Measurements from ENCODE around the gene GPR89B.
"Not testable (repeated sequence)": the region's sequence is repeated elsewhere in the genome, so short reads cannot be mapped to it uniquely, and the experiment has no call there.

Gene GPR89B

GRCh38 chr1:147912553-147912952 lies 15.7 kb upstream of the GPR89B start:
- ATAC-seq (ENCODE audit: low read depth) (no peak), DNase-seq (ENCODE audit: low spot score in 2 of 2) (no peak)
- H3K27me3 Mint-ChIP-seq, result peaks cover 13% of the 10 kb centered on the region
- no peak overlapping the region for H3K4me3 Mint-ChIP-seq
- no peaks in the 10 kb centered on the region for H3K4me1 Mint-ChIP-seq
- no peaks in the 10 kb centered on the region for H3K9me3 Mint-ChIP-seq
- H3K27ac Mint-ChIP-seq, result no peak overlapping the region
- no peaks in the 10 kb centered on the region for H3K36me3 Mint-ChIP-seq

DNA sequence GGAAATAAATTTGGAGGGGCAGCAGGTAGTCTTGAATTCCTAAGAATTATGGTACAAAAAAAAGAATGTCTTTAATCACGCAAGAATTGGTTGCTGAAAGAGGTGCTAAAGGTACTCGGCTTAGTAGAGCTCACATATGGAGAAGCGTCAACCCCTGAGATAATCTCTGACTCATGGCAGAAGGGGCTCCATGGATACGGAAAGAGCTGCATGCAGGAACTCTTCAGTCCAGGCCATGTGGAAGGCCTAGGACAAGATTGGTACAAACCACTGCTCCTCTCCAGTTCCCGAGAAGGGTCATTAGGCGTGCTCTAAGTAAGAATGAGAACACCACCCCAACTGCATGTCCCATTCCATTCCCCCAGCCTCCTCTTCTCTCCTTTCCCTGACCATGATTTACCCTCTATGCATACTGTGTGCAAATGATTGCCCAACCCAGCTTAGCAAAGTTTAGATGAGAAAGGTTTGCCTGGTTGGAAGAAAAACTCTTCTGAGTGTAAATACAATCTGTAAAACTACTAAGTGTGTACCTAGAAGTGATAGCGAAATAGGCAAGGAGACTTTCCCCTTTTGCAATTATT lies 14.8 kb upstream of the GPR89B start:
- Mint-ChIP-seq H3K4me3 (no peak overlapping the region), H3K9me3 (no peaks in the 10 kb centered on the region), H3K27ac (no peak overlapping the region), H3K36me3 (no peaks in the 10 kb centered on the region), H3K27me3 (peaks cover 13% of the 10 kb centered on the region), H3K4me1 (no peaks in the 10 kb centered on the region)
- ATAC-seq (ENCODE audit: low read depth), result no peak
- DNase-seq (ENCODE audit: low spot score in 2 of 2), result no peak

DNA sequence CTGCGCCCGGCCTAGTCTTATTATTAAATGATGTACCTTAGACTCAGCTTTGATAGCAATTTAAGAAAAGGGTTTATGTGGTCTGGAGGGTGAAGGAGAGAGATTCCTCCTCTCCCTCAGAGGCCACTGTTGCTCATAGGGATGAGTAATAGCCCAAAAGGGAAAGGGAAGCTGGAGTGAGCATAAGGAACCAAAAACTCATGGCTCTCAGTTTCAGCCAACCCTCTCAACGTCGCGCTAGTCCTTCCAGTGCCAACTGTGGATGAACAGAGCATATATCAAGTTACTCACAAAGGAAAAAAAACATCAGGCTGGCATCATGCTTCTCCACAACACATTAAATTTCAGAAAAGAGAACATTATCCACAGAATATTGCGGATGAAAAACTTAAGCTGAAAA lies 8.3 kb upstream of the GPR89B start:
- Mint-ChIP-seq H3K4me3 (no peak overlapping the region), H3K27me3 (peaks cover 10% of the 10 kb centered on the region), H3K27ac (no peak overlapping the region), H3K4me1 (no peaks in the 10 kb centered on the region), H3K9me3 (no peaks in the 10 kb centered on the region), H3K36me3 (no peaks in the 10 kb centered on the region)
- DNase-seq (ENCODE audit: low spot score in 2 of 2), result no peak
- no peak for ATAC-seq (ENCODE audit: low read depth)

DNA sequence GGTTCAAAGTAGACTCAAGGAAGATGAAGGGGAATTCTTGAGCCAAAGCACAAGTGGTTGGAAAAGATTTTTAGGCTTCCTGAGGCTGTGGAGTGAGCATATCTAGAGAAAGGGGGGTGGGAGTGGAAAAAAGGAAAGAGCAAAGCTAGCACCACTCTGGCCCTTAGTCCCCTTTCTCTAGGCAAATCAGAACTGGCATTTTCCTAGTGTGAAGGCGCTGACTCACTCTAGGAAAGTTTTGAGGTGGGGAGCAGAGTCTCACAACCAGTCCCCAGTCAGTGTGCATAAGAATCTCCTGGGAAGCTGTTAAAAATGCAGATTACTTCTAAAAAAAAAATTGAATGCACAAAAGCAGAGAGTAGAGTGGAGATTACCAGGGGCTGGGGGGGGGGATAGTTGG lies 3.4 kb upstream of the GPR89B start:
- Mint-ChIP-seq H3K9me3 (no peaks in the 10 kb centered on the region), H3K4me3 (no peak overlapping the region), H3K27ac (no peak overlapping the region), H3K4me1 (no peaks in the 10 kb centered on the region), H3K36me3 (no peaks in the 10 kb centered on the region), H3K27me3 (no peaks in the 10 kb centered on the region)
- DNase-seq (ENCODE audit: low spot score in 2 of 2) (no peak), ATAC-seq (ENCODE audit: low read depth) (no peak)

DNA sequence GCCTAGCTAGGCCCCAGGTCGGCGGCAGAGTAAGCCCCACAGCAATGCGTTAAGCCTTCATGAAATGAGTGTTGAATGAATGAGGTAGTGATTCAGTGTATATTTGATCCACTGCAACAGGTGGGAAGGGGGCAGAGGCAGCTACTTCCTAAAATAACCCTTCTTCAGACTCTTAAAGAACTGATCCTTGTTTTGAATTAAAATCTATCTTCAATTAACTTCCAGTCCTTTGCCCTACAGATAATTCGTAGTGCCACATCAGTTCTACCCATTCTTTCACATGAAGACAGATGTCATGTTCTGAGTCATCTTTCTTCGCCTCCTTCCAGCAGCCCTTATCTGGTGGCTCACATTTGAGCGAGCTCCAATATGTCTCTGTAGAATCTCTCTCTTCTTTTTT lies 1.0 kb upstream of the GPR89B start:
- not testable (repeated sequence) for DNase-seq (ENCODE audit: low spot score in 2 of 2); H3K27ac Mint-ChIP-seq; H3K9me3 Mint-ChIP-seq; H3K27me3 Mint-ChIP-seq; H3K4me3 Mint-ChIP-seq; H3K36me3 Mint-ChIP-seq; ATAC-seq (ENCODE audit: low read depth)
- H3K4me1 Mint-ChIP-seq, result peaks cover 17% of the 10 kb centered on the region

GRCh38 chr1:147927689-147928088 lies 531 bp upstream of the GPR89B start:
- H3K4me3 Mint-ChIP-seq; DNase-seq (ENCODE audit: low spot score in 2 of 2); ATAC-seq (ENCODE audit: low read depth); H3K27ac Mint-ChIP-seq; H3K27me3 Mint-ChIP-seq; H3K36me3 Mint-ChIP-seq; H3K9me3 Mint-ChIP-seq: not testable (repeated sequence)
- peaks cover 20% of the 10 kb centered on the region for H3K4me1 Mint-ChIP-seq

- H3K4me3 Mint-ChIP-seq; H3K36me3 Mint-ChIP-seq; H3K27me3 Mint-ChIP-seq; H3K27ac Mint-ChIP-seq; DNase-seq (ENCODE audit: low spot score in 2 of 2); ATAC-seq (ENCODE audit: low read depth); H3K9me3 Mint-ChIP-seq: not testable (repeated sequence)
- H3K4me1 Mint-ChIP-seq, result peaks cover 24% of the 10 kb centered on the region
These were observed 2.9 kb downstream of the GPR89B start for GRCh38 chr1:147931137-147931536.

DNA sequence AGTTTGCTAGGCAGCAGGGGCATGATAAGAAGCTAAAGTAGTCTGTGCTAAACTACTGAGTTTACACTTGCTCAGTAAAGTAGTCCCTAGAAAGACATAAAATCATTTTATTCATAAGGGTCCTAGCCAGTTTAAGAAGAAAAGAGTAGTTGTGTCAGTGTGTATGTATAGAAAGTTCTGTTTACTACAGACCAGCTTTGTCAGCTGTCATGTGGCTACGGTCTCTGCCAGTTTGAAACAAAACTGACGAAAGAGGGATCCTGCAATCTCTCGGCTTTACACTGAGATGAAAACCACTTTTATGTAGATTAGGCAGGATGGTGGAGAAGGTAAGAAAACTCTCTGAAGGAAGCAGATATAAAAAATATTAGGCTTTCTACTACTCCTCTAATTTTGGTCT lies 7.1 kb downstream of the GPR89B start:
- H3K4me3 Mint-ChIP-seq; DNase-seq (ENCODE audit: low spot score in 2 of 2); H3K27me3 Mint-ChIP-seq; H3K9me3 Mint-ChIP-seq; H3K27ac Mint-ChIP-seq; ATAC-seq (ENCODE audit: low read depth): not testable (repeated sequence)
- Mint-ChIP-seq H3K36me3 (peaks cover 11% of the 10 kb centered on the region), H3K4me1 (peaks cover 22% of the 10 kb centered on the region)

DNA sequence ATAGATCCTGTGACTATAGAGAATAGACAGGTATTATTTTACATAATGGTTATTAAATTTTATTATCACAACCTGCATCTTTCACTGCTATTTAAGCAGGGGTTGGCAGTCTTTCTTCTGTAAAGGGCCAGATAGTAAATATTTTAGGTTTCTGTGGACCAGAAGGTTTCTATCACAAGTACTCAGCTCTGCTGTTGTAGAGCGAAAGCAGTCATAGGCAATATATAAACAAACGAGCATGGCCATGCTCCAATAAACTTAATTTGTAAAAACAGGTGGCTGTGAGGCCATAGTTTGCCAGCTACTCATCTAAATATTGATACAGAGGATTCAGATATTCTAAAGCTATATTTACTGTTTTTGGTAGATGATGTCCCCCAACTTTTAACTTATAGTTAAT lies 12.2 kb downstream of the GPR89B start:
- H3K36me3 Mint-ChIP-seq; H3K27ac Mint-ChIP-seq; H3K4me1 Mint-ChIP-seq; ATAC-seq (ENCODE audit: low read depth); H3K9me3 Mint-ChIP-seq; H3K4me3 Mint-ChIP-seq; DNase-seq (ENCODE audit: low spot score in 2 of 2); H3K27me3 Mint-ChIP-seq: not testable (repeated sequence)

DNA sequence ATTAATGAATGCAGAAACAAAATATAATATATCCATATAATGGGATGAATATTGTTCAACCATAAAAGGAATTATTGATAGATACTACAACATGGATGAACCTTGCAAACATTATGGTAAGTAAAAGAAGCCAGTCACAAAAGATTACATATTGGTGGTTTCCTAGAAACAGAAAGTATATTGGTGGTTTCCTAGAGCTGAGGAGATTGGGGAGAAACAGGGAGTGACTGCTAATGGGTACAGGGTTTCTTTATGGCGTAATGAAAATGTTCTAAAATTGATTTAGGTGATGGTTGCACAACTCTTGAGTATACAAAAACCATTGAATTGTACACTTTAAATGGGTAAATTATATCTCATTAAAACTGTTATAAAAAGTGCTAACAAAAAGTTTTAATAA lies 14.3 kb downstream of the GPR89B start:
- not testable (repeated sequence) for H3K27me3 Mint-ChIP-seq; H3K4me1 Mint-ChIP-seq; DNase-seq (ENCODE audit: low spot score in 2 of 2); H3K36me3 Mint-ChIP-seq; H3K9me3 Mint-ChIP-seq; ATAC-seq (ENCODE audit: low read depth); H3K4me3 Mint-ChIP-seq; H3K27ac Mint-ChIP-seq

DNA sequence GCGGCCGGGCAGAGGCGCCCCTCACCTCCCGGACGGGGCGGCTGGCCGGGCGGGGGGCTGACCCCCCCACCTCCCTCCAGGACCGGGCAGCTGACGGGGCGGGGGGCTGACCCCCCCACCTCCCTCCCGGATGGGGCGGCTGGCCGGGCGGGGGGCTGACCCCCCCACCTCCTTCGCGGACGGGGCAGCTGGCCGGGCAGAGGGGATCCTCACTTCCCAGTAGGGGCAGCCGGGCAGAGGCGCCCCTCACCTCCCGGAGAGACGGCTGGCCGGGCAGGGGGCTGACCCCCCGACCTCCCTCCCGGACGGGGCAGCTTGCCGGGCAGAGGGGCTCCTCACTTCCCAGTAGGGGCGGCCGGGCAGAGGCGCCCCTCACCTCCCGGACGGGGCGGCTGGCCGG lies 21.3 kb downstream of the GPR89B start:
- H3K36me3 Mint-ChIP-seq; H3K27me3 Mint-ChIP-seq; ATAC-seq (ENCODE audit: low read depth); H3K4me1 Mint-ChIP-seq; DNase-seq (ENCODE audit: low spot score in 2 of 2); H3K4me3 Mint-ChIP-seq; H3K27ac Mint-ChIP-seq; H3K9me3 Mint-ChIP-seq: not testable (repeated sequence)

DNA sequence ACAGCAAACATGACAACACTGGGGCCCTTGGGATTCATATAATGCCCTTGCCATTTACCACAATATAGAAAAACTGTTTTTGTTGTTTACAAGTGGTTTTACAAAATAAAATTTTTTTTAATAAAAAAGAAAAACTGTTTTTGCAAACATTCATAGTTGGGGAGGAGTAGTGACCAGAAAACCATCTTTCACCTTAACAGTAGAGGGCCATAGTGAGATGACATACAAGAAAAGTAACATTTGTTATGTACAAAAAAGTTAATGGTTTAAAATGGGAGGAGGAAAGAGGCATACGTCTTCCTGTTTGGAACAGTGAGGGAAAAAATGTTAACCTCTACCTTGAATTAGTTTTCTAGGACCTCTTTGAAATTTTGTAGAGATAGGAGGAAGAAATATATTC lies 30.7 kb downstream of the GPR89B start:
- H3K9me3 Mint-ChIP-seq; H3K4me1 Mint-ChIP-seq; H3K27me3 Mint-ChIP-seq; ATAC-seq (ENCODE audit: low read depth); DNase-seq (ENCODE audit: low spot score in 2 of 2); H3K4me3 Mint-ChIP-seq; H3K27ac Mint-ChIP-seq; H3K36me3 Mint-ChIP-seq: not testable (repeated sequence)

GRCh38 chr1:147959680-147960079 lies 31.5 kb downstream of the GPR89B start:
- not testable (repeated sequence) for H3K27me3 Mint-ChIP-seq; DNase-seq (ENCODE audit: low spot score in 2 of 2); H3K27ac Mint-ChIP-seq; ATAC-seq (ENCODE audit: low read depth); H3K9me3 Mint-ChIP-seq; H3K4me3 Mint-ChIP-seq; H3K4me1 Mint-ChIP-seq; H3K36me3 Mint-ChIP-seq

DNA sequence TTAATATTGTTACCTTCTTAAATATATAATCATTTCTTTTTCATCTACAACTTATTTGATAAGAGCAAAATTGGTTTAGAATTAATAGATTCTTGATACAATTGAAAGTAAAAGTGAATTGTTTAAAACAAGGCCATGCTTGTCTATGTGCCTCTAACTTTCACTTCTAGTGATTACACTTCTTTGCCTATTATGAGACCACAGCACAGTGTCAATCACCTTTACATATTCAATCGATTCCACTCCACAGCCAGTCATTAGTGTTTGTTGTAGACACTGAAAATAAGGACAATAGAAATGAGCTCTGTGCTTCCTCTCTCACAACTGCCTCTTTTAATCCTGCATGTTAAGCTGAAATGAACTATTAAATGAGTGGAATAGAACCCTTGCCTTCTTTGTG lies 36.4 kb downstream of the GPR89B start:
- not testable (repeated sequence) for H3K36me3 Mint-ChIP-seq; H3K4me3 Mint-ChIP-seq; H3K4me1 Mint-ChIP-seq; H3K9me3 Mint-ChIP-seq; H3K27ac Mint-ChIP-seq; ATAC-seq (ENCODE audit: low read depth); H3K27me3 Mint-ChIP-seq; DNase-seq (ENCODE audit: low spot score in 2 of 2)

DNA sequence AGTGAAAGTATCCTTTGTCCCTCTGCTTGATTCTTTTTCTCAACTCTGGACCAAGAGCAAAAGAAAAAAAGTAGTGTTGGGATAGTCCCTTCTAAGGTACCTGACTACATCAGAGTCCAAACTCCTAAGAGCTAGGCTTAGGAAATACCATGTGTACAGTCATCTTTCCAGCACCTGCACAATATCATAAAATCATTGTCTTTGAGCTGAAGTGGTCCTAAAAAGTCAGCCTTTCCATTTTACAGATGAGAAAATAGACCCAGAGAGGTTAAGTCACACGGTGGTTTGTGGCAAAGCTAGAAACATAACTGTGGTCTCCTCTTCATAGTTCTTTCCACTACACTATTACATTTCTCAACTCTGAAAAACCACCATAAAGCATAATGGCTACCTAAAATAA lies 38.4 kb downstream of the GPR89B start:
- ATAC-seq (ENCODE audit: low read depth); H3K27me3 Mint-ChIP-seq; H3K9me3 Mint-ChIP-seq; H3K27ac Mint-ChIP-seq; H3K4me3 Mint-ChIP-seq; H3K36me3 Mint-ChIP-seq; H3K4me1 Mint-ChIP-seq; DNase-seq (ENCODE audit: low spot score in 2 of 2): not testable (repeated sequence)

Measured in memory B cell (primary cell).